Spleen (tissue), 7 donors: ENCODE data around the gene ZFP14.

Experiments used
- CTCF ChIP-seq, 11 experiments: fragments of 200-600 bp in 7 of 11; fragments of 450-650 bp in 4 of 11; sonication (generic) in 4 of 11; IDR thresholded peaks in 8 of 11; conservative IDR thresholded peaks in 3 of 11; 1 replicate in 7 of 11; 2 replicates in 4 of 11; pipeline versions ENCODE4 v1.4.0 to v1.8.0; 2016 to 2021; ENCODE audit warnings: antibody characterized with exemption in 11 of 11, inconsistent platforms in 4 of 11, mild to moderate bottlenecking in 1 of 11
- POLR2AphosphoS5 ChIP-seq, 3 donors: sonication (generic); formaldehyde crosslinking; IDR thresholded peaks; one replicate each; pipeline ENCODE4 v1.5.1; 2017; ENCODE audit warnings: antibody characterized with exemption in 3 of 3
- donor health status: DM: no; HTN: no; CAD: no; lungs with moderate emphysema.
- donor health status: DM: no; HTN: no; CAD: no.
- donor health status: DM: no; HTN: no; CAD: no.

GRCh38 chr19:36420961-36421748, 42.2 kb upstream of the ZFP14 start:
- TF ChIP-seq CTCF (IDR thresholded peaks at IDR 0.05 in 8 of 11, conservative IDR thresholded peaks at IDR 0.05 in 3 of 11) (no peak), POLR2AphosphoS5 (IDR thresholded peaks at IDR 0.05) (peak in 2 of 3 donors; percentile 66 to 68)
